B cell (primary cell): ENCODE results near the gene CFAP73. TPM values are rescaled to one million over a fixed set of nuclear protein-coding genes. Genes with fewer than 3 reads are reported as not detected.

ENCODE experiments used
- ATAC-seq: fragments of 200-7000 bp; cut with Tn5 transposase; one replicate; pipeline ENCODE4 v1.10.0; 2021; ENCODE audit warnings: low read depth, mild to moderate bottlenecking, moderate number of reproducible peaks, moderate library complexity
- CTCF ChIA-PET: fragments of 350-600 bp; sonication (Branson Sonifier 250); formaldehyde crosslinking; loops from one replicate; lab custom pipeline; 2021; ENCODE audit warnings: antibody characterized with exemption, inconsistent platforms; lab: Charles Lee
- POLR2A ChIA-PET: fragments of 350-600 bp; sonication (Branson Sonifier 250); formaldehyde crosslinking; loops from one replicate; lab custom pipeline; 2021; ENCODE audit warnings: antibody characterized with exemption; lab: Charles Lee
- DNase-seq: peaks from one replicate; pipeline ENCODE4 v3.0.0; 2013
- H2AFZ ChIP-seq: 2 replicates; pipeline ENCODE4 v1.6.1; 2012; ENCODE audit warnings: mild to moderate bottlenecking, low read depth, low read length; ENCODE audit not compliant: insufficient read depth, poor library complexity, severe bottlenecking
- H3K27ac ChIP-seq, 2 donors: 1 replicate in 1 of 2; 2 replicates in 1 of 2; pipeline ENCODE4 v1.5.1; 2012 to 2013; ENCODE audit warnings: low read length in 2 of 2, mild to moderate bottlenecking in 2 of 2, moderate library complexity in 1 of 2
- H3K27me3 ChIP-seq, 4 experiments: fragments of 200-600 bp in 1 of 4; sonication (generic) in 1 of 4; replicated peaks in 1 of 4; 1 replicate in 2 of 4; 2 replicates in 2 of 4; pipeline versions ENCODE4 v1.6.1 to v1.7.0; 2013 to 2016; ENCODE audit warnings: low read length in 3 of 4, mild to moderate bottlenecking in 2 of 4, mixed read lengths in 1 of 4, moderate library complexity in 1 of 4; ENCODE audit not compliant: insufficient read depth in 4 of 4, control insufficient read depth in 3 of 4; ENCODE audit errors: control extremely low read depth in 1 of 4
- H3K36me3 ChIP-seq, 2 experiments: replicated peaks in 1 of 2; 1 replicate in 1 of 2; 2 replicates in 1 of 2; pipeline versions ENCODE4 v1.6.1 to v1.7.1; 2013; ENCODE audit warnings: low read length in 1 of 2; ENCODE audit not compliant: insufficient read depth in 2 of 2, control insufficient read depth in 1 of 2; ENCODE audit errors: control extremely low read depth in 1 of 2, extremely low read depth in 1 of 2
- H3K4me1 ChIP-seq, 2 donors: fragments of 200-600 bp in 1 of 2; sonication (generic) in 1 of 2; 1 replicate in 1 of 2; 2 replicates in 1 of 2; pipeline versions ENCODE4 v1.5.1 to v1.6.1; 2013 to 2017; ENCODE audit warnings: low read length in 2 of 2; ENCODE audit not compliant: control insufficient read depth in 2 of 2, insufficient read depth in 2 of 2
- H3K4me2 ChIP-seq: replicated peaks from 2 replicates; pipeline ENCODE3; 2012; ENCODE audit warnings: mild to moderate bottlenecking, low read depth, low read length; ENCODE audit not compliant: poor library complexity, severe bottlenecking
- H3K4me3 ChIP-seq, 5 experiments: fragments of 200-600 bp in 1 of 5; sonication (generic) in 1 of 5; 1 replicate in 3 of 5; 2 replicates in 2 of 5; pipeline versions ENCODE4 v1.5.1 to v1.7.0; 2011 to 2016; ENCODE audit warnings: low read length in 4 of 5, mild to moderate bottlenecking in 4 of 5, low read depth in 2 of 5, control low read depth in 1 of 5, moderate library complexity in 1 of 5; ENCODE audit not compliant: insufficient read depth in 1 of 5; ENCODE audit errors: control extremely low read depth in 1 of 5, extremely low read depth in 1 of 5
- H3K79me2 ChIP-seq: fragments of 200-600 bp; sonication (generic); one replicate; pipeline ENCODE4 v1.6.0; 2016; ENCODE audit warnings: low read length; ENCODE audit not compliant: control insufficient read depth, insufficient read depth
- H3K9ac ChIP-seq: fragments of 200-600 bp; sonication (generic); 2 replicates; pipeline ENCODE4 v1.6.1; 2017; ENCODE audit warnings: mild to moderate bottlenecking, low read length, moderate library complexity
- H3K9me3 ChIP-seq, 3 donors: one replicate each; pipeline versions ENCODE4 v1.6.1 to v1.7.1; 2013; ENCODE audit warnings: low read length in 2 of 3; ENCODE audit not compliant: control insufficient read depth in 2 of 3, insufficient read depth in 1 of 3; ENCODE audit errors: control extremely low read depth in 1 of 3
- H4K20me1 ChIP-seq: 2 replicates; pipeline ENCODE4 v1.6.0; 2012; ENCODE audit warnings: mild to moderate bottlenecking, low read length; ENCODE audit not compliant: insufficient read depth, control insufficient read depth, poor library complexity, severe bottlenecking
- H3K27ac Mint-ChIP-seq: one replicate; pipeline ENCODE4 v1.8.0; 2021; ENCODE audit warnings: mixed read lengths
- H3K27me3 Mint-ChIP-seq: one replicate; pipeline ENCODE4 v1.8.0; 2021; ENCODE audit warnings: mixed read lengths
- H3K4me1 Mint-ChIP-seq: one replicate; pipeline ENCODE4 v1.8.0; 2021; ENCODE audit warnings: mixed read lengths
- H3K4me3 Mint-ChIP-seq: one replicate; pipeline ENCODE4 v1.8.0; 2021; ENCODE audit warnings: mixed read lengths
- H3K9me3 Mint-ChIP-seq: one replicate; pipeline ENCODE4 v1.8.0; 2022; ENCODE audit warnings: mixed read lengths; ENCODE audit not compliant: insufficient read depth
- EZH2 ChIP-seq: IDR thresholded peaks from 2 replicates; pipeline ENCODE4 v1.6.1; 2012; ENCODE audit warnings: borderline replicate concordance, low read depth, mild to moderate bottlenecking, moderate library complexity, low read length; ENCODE audit not compliant: insufficient read depth, poor library complexity, severe bottlenecking
- whole genome bisulfite sequencing: methylation state at CpG from one replicate; pipeline ENCODE4 v1.1.5; 2013; ENCODE audit warnings: missing lambda C conversion rate; ENCODE audit not compliant: insufficient coverage; 5-methylcytosine and 5-hydroxymethylcytosine counted together
- intact Hi-C: fragments of 100-400 bp; cut with micrococcal nuclease; formaldehyde crosslinking; loops from one replicate; pipeline ENCODE4 v1.10.0; 2022
- polyA plus RNA-seq: library from polyadenylated mRNA; depleted of rRNA; stranded (reverse); fragments of >200 nt; gene quantifications from 2 replicates; pipeline ENCODE4 v1.2.3, GENCODE V29; 2012
- total RNA-seq, 2 donors: library from RNA; stranded (reverse); fragments of 120-200 nt in 1 of 2; gene quantifications; 1 replicate in 1 of 2; 2 replicates in 1 of 2; pipeline versions ENCODE4 v1.2.3 to v1.2.4, GENCODE V29; 2013 to 2022
- TF ChIP-seq, protein P1 (sequence below): fragments of 200-600 bp; IDR thresholded peaks from one replicate; pipeline ENCODE4 v1.8.0; 2022; ENCODE audit warnings: antibody characterized with exemption, mild to moderate bottlenecking

Gene CFAP73
- total and polyA plus RNA-seq, 2 donors (not counting 1 experiment from before 2014, with no cell fraction given): 0.13 to 5.1 TPM

DNA sequence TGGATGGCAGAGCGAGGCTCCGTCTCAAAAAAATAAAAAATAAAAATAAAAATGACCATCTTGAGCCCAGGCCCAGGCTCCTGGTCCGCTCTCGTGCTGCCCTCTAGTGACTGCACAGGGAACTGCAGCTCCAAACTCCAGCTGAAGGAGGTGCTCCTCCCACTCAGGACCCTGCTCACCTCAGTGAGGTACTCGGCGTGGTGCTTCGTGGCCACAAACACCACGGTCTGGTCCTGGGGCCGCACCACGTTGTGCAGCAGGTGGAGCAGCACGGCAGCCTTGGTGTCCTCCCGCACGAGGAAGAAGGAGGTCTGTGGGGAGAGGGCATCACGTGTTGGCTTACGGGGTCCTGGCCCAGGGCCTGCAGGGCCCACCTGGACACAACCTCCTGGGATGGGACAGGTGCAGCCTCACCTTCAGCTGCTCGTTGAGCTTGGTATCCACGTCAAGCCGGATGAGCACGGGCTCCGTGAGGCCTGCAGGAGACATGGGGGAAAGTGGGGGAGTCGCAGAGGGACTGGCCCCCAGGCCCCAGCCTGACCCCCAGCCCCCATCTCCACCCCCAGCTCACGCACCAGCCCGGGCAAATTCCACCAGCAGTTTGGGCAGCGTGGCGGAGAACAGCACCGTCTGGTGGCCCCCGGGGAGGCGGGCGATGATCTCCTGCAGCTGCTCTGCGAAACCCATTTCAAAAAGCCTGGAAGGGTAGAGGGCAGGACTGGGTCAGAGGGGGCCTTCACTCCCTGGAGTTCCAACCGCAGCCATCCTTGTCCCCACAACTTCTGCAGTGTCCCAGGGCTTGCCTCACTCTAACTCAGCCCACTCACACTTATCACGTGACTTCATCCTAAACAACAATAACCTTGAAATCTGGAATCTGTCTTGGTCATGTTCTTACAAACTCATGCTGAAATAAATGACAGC is 25.2 kb downstream of the CFAP73 start:
- TF ChIP-seq EZH2: no peak
- TF ChIP-seq, protein P1, sequence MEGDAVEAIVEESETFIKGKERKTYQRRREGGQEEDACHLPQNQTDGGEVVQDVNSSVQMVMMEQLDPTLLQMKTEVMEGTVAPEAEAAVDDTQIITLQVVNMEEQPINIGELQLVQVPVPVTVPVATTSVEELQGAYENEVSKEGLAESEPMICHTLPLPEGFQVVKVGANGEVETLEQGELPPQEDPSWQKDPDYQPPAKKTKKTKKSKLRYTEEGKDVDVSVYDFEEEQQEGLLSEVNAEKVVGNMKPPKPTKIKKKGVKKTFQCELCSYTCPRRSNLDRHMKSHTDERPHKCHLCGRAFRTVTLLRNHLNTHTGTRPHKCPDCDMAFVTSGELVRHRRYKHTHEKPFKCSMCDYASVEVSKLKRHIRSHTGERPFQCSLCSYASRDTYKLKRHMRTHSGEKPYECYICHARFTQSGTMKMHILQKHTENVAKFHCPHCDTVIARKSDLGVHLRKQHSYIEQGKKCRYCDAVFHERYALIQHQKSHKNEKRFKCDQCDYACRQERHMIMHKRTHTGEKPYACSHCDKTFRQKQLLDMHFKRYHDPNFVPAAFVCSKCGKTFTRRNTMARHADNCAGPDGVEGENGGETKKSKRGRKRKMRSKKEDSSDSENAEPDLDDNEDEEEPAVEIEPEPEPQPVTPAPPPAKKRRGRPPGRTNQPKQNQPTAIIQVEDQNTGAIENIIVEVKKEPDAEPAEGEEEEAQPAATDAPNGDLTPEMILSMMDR: peak; percentile 98
- H3K4me3 Mint-ChIP-seq: no peak overlapping the region
- POLR2A ChIA-PET: interaction anchor here (0.6 to 2.5 kb wide), 4 partner anchors 8 to 124 kb away, joined by 4 to 8 read pairs (median 5); partner anchors contain the start of gene DDX54
- Histone ChIP-seq H3K79me2 (peaks cover 37% of the 10 kb centered on the region), H4K20me1 (peaks cover 34% of the 10 kb centered on the region), H3K9ac (no peak overlapping the region), H3K4me2 (no peak overlapping the region), H2AFZ (no peak overlapping the region), H3K4me3 (no peak overlapping the region), H3K9me3 (peaks cover 0 to 10% (median 1%) of the 10 kb centered on the region in 3 donors), H3K27ac (no peak overlapping the region), H3K27me3 (no peaks in the 10 kb centered on the region), H3K4me1 (peaks cover 20 to 30% of the 10 kb centered on the region in 2 donors), H3K36me3 (peaks cover 10 to 87% of the 10 kb centered on the region in 2 experiments)
- intact Hi-C loops: loop anchor here (1.0 to 5.0 kb wide), 6 partner anchors 11 to 181 kb away; partner anchors contain the start of genes DDX54 and RITA1
- ATAC-seq (peak; percentile 77), DNase-seq (peak; percentile 83)
- no peaks in the 10 kb centered on the region for H3K27me3 Mint-ChIP-seq
- peaks cover 37% of the 10 kb centered on the region for H3K4me1 Mint-ChIP-seq
- CTCF ChIA-PET: interaction anchor here (0.6 to 8.0 kb wide), 36 partner anchors 9 to 274 kb away, joined by 3 to 127 read pairs (median 6); partner anchors contain the start of genes DDX54, OAS1, RASAL1 and RITA1
- peak overlapping the region; percentile 61 for H3K27ac Mint-ChIP-seq
- H3K9me3 Mint-ChIP-seq: no peaks in the 10 kb centered on the region
- WGBS: 63% methylated on average over 20 of the region's 32 CpGs
